Thoracic aorta (tissue), 2 donors: ENCODE results near the gene IMMT. TPM values are rescaled to one million over a fixed set of nuclear protein-coding genes. Genes with fewer than 3 reads are reported as not detected.

Experiments
- ATAC-seq: fragments of 150-250 bp; one replicate; pipeline ENCODE4 v1.8.0; 2017; ENCODE audit warnings: low read depth; ENCODE audit not compliant: insufficient number of reproducible peaks, low FRiP score
- DNase-seq: peaks from one replicate; pipeline ENCODE4 v3.0.0-alpha.2; 2020; ENCODE audit warnings: low spot score
- H3K27ac ChIP-seq, 2 donors: fragments of 200-600 bp; sonication (generic); 1 replicate in 1 of 2; 2 replicates in 1 of 2; pipeline ENCODE4 v1.5.1; 2016; ENCODE audit warnings: mild to moderate bottlenecking in 2 of 2, moderate library complexity in 2 of 2
- H3K27me3 ChIP-seq: fragments of 200-600 bp; sonication (generic); replicated peaks from 2 replicates; pipeline ENCODE4 v1.6.0; 2016; ENCODE audit warnings: mild to moderate bottlenecking; ENCODE audit not compliant: insufficient read depth
- H3K36me3 ChIP-seq: fragments of 200-600 bp; sonication (generic); one replicate; pipeline ENCODE4 v1.5.1; 2016
- H3K4me1 ChIP-seq, 2 donors: fragments of 200-600 bp; sonication (generic); 1 replicate in 1 of 2; 2 replicates in 1 of 2; pipeline versions ENCODE4 v1.5.1 to v1.6.0; 2016; ENCODE audit warnings: low read depth in 2 of 2, mild to moderate bottlenecking in 1 of 2; ENCODE audit not compliant: control insufficient read depth in 1 of 2
- H3K4me3 ChIP-seq: fragments of 200-600 bp; sonication (generic); 2 replicates; pipeline ENCODE4 v1.5.1; 2016; ENCODE audit warnings: mild to moderate bottlenecking
- H3K9me3 ChIP-seq: fragments of 200-600 bp; sonication (generic); 2 replicates; pipeline ENCODE4 v1.5.1; 2016
- total RNA-seq, 2 donors: library from RNA; depleted of rRNA; stranded (reverse); fragments of >200 nt; gene quantifications; one replicate each; pipeline versions ENCODE4 v1.1.0 to v1.2.3, GENCODE V29; 2016
- TF ChIP-seq, protein P1 (sequence below): fragments of 200-600 bp; sonication (generic); IDR thresholded peaks from one replicate; pipeline ENCODE4 v1.5.1; 2019; ENCODE audit warnings: antibody characterized with exemption

Gene IMMT
- total RNA-seq, 2 donors from 2014 or later, result 33.3 to 54.7 TPM

DNA sequence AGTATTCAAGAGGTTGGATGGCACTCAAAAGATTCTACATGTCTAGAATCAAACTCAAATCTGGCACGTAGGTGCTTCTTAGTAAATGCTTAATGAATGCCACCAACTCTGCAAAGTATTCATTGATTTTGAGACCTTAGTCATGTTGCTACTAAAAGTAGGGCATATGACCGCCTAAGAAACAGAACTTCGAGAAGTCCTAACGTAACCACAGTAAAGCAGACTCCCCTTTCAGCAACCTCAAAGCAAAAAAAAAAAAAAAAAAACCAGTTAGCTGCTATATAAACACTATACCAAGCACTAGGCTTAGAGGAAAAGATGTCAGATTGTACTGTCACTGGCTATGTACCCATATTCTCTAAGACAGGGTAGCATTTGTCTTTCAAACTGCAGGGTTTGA is 55.3 kb downstream of the IMMT start:
- DNase-seq (no peak), ATAC-seq (no peak)
- Histone ChIP-seq H3K4me1 (no peaks in the 10 kb centered on the region), H3K27me3 (no peaks in the 10 kb centered on the region), H3K4me3 (no peak overlapping the region), H3K27ac (no peak overlapping the region), H3K9me3 (no peaks in the 10 kb centered on the region), H3K36me3 (peaks cover 76% of the 10 kb centered on the region)
- TF ChIP-seq, protein P1, sequence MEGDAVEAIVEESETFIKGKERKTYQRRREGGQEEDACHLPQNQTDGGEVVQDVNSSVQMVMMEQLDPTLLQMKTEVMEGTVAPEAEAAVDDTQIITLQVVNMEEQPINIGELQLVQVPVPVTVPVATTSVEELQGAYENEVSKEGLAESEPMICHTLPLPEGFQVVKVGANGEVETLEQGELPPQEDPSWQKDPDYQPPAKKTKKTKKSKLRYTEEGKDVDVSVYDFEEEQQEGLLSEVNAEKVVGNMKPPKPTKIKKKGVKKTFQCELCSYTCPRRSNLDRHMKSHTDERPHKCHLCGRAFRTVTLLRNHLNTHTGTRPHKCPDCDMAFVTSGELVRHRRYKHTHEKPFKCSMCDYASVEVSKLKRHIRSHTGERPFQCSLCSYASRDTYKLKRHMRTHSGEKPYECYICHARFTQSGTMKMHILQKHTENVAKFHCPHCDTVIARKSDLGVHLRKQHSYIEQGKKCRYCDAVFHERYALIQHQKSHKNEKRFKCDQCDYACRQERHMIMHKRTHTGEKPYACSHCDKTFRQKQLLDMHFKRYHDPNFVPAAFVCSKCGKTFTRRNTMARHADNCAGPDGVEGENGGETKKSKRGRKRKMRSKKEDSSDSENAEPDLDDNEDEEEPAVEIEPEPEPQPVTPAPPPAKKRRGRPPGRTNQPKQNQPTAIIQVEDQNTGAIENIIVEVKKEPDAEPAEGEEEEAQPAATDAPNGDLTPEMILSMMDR, result no peak

DNA sequence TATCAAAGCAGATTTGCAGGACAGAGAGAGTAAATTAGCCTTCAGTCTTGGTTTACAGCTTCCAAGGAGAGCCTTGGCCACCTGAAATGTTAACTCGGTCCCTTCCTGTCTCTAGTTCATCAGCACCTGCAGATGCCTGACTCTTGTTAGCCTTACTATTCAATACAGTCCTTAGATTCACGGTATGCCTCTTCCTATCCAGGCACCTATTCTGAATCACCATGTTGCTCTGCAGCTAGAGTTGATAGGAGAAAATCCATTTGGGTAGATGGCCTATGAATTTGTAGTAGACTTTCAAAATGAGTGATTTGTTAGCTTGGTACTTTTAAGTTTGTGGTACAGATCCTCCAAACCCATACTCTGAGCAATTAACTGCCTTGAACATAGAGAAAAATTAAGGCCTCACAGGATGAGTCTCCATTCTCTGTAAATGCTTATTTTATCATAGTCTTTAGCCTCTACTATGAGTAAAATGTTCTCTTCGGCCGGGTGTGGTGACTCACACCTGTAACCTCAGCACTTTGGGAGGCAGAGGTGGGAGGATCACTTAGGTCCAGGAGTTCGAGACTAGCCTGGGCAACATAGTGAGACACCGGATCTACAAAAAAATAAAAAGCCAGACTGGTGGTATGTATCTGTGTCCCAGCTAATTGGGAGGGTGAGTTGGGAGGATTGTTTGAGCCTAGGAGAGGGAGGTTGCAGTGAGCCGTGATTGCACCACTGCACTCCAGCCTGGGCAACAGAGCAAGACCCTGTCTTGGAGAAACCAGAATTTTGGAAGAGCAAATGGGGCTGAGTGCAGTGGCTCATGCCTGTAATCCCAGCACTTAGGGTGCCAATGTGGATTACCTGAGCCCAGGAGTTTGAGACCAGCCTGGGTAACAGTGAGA is 56.3 kb downstream of the IMMT start:
- no peaks in the 10 kb centered on the region for H3K27me3 ChIP-seq
- ATAC-seq, result no peak
- H3K36me3 ChIP-seq, result peaks cover 77% of the 10 kb centered on the region

DNA sequence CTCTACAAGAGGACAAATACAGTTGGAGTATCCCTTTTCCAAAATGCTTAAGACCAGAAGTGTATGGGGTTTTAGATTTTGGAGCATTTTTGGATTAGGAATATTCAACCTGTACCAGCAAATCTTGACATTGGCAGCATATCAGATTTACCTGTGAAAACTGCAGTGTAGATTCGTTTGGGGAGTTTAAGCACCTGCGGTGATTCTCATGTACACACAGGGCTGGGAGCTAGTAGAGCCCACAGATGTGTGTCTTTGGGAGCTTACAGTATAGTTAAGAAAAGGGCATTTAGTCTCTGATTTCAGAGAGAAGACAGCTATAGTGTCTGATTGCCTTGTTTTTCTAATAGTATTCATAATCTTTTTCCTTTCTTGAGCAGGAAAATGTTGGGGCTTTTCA is 59.1 kb downstream of the IMMT start:
- peaks cover 84% of the 10 kb centered on the region for H3K36me3 ChIP-seq
- no peaks in the 10 kb centered on the region for H3K4me1 ChIP-seq

More for the DNA sequence above, 56.3 kb downstream of the IMMT start:
- Histone ChIP-seq H3K9me3 (no peaks in the 10 kb centered on the region), H3K27ac (no peak overlapping the region), H3K4me1 (no peaks in the 10 kb centered on the region), H3K4me3 (no peak overlapping the region)
- TF ChIP-seq, protein P1, result no peak
- DNase-seq, result no peak

DNA sequence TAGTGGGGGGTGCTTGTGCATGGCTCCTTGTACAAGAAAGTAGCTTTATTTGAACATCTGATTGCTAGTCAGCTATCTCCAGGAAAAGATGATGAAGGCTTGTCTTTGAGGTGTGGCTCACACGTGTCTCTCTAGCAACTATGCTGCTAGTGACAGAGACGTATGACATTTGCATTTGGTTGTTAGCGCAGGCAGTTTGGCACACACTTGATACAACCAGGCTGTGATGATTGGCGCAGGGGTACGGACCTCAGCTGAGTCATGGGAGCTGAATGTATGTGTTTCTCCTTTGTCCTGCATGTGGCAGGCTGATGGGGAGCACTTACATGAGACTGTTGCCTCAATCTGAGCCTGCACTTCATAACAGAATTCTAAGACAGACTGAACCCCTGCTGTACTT is 59.6 kb downstream of the IMMT start:
- no peaks in the 10 kb centered on the region for H3K4me1 ChIP-seq
- H3K4me3 ChIP-seq, result no peak overlapping the region
- peaks cover 87% of the 10 kb centered on the region for H3K36me3 ChIP-seq
- no peaks in the 10 kb centered on the region for H3K27me3 ChIP-seq
- ATAC-seq, result no peak
- TF ChIP-seq, protein P1, result no peak
- H3K27ac ChIP-seq, result no peak overlapping the region
- no peak for DNase-seq
- no peaks in the 10 kb centered on the region for H3K9me3 ChIP-seq

More for the DNA sequence above, 59.1 kb downstream of the IMMT start:
- Histone ChIP-seq H3K27me3 (no peaks in the 10 kb centered on the region), H3K4me3 (no peak overlapping the region), H3K27ac (no peak overlapping the region), H3K9me3 (no peaks in the 10 kb centered on the region)
- ATAC-seq, result no peak
- DNase-seq, result no peak
- TF ChIP-seq, protein P1, result no peak

DNA sequence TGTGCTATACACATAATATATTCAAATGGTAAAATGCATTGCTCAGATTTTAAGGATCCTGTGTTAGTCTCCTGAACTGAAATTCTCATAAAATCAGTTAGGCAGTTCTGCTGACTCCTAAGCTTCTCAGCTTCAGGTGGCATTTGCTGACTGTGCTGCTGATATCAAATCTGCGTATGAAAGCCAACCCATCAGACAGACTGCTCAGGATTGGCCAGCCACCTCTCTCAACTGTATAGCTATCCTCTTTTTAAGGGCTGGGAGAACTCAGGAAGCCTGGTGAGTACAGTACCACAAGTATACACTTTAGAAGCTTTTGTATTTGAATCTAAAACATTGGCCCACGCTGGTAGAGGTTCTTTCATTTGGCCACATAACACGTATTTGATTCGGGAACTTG is 60.6 kb downstream of the IMMT start:
- TF ChIP-seq, protein P1, result no peak
- H3K9me3 ChIP-seq, result no peaks in the 10 kb centered on the region
- no peaks in the 10 kb centered on the region for H3K27me3 ChIP-seq
- H3K27ac ChIP-seq, result no peak overlapping the region
- H3K36me3 ChIP-seq, result peaks cover 88% of the 10 kb centered on the region
- DNase-seq (no peak), ATAC-seq (no peak)
- no peaks in the 10 kb centered on the region for H3K4me1 ChIP-seq
- no peak overlapping the region for H3K4me3 ChIP-seq
